Peyer's patch (tissue), 4 donors: Measurements from ENCODE around the gene TRABD2A. TPM values are rescaled to one million over a fixed set of nuclear protein-coding genes. Genes with fewer than 3 reads are reported as not detected.

ENCODE experiments used
- DNase-seq, 3 donors: peaks; one replicate each; pipeline ENCODE4 v3.0.0-alpha.2; 2017 to 2019
- H3K27ac ChIP-seq, 4 donors: fragments of 200-600 bp; sonication (generic); one replicate each; pipeline ENCODE4 v1.5.1; 2016 to 2019
- H3K27me3 ChIP-seq, 2 donors: fragments of 200-600 bp; sonication (generic); one replicate each; pipeline ENCODE4 v1.5.1; 2019
- H3K36me3 ChIP-seq, 3 donors: fragments of 200-600 bp; sonication (generic); one replicate each; pipeline ENCODE4 v1.5.1; 2016 to 2019
- H3K4me1 ChIP-seq, 4 donors: fragments of 200-600 bp; sonication (generic); one replicate each; pipeline ENCODE4 v1.5.1; 2016 to 2019
- H3K4me3 ChIP-seq, 4 donors: fragments of 200-600 bp; sonication (generic); 1 replicate in 3 of 4; 2 replicates in 1 of 4; pipeline ENCODE4 v1.5.1; 2016 to 2019; ENCODE audit warnings: mild to moderate bottlenecking in 1 of 4
- H3K9me3 ChIP-seq, 4 donors: fragments of 200-600 bp; sonication (generic); one replicate each; pipeline ENCODE4 v1.5.1; 2016 to 2019; ENCODE audit warnings: mild to moderate bottlenecking in 1 of 4
- CTCF ChIP-seq, 6 experiments: fragments of 450-650 bp in 4 of 6; fragments of 200-600 bp in 2 of 6; sonication (generic) in 1 of 6; IDR thresholded peaks; one replicate each; pipeline ENCODE4 v1.5.1; 2017 to 2019; ENCODE audit warnings: antibody characterized with exemption in 6 of 6, mild to moderate bottlenecking in 3 of 6, moderate library complexity in 1 of 6
- POLR2A ChIP-seq, 2 donors: fragments of 450-650 bp; IDR thresholded peaks; one replicate each; pipeline ENCODE4 v1.5.1; 2017; ENCODE audit warnings: antibody characterized with exemption in 2 of 2, mild to moderate bottlenecking in 2 of 2, moderate library complexity in 2 of 2
- total RNA-seq, 4 donors: library from RNA; depleted of rRNA; stranded (reverse); fragments of >200 nt; gene quantifications; one replicate each; pipeline ENCODE4 v1.1.0, GENCODE V29; 2016

TRABD2A gene
- total RNA-seq, 4 donors from 2014 or later = 32.2 to 85.4 (median 55.0) TPM

GRCh38 chr2:84894758-84895520 lies 14.1 kb upstream of the TRABD2A start:
- no peaks in the 10 kb centered on the region for H3K27me3 ChIP-seq
- DNase-seq = peak in 2 of 3 donors; percentile 47 to 59
- H3K9me3 ChIP-seq = no peaks in the 10 kb centered on the region
- TF ChIP-seq CTCF (IDR thresholded peaks at IDR 0.05) (no peak), POLR2A (IDR thresholded peaks at IDR 0.05) (no peak)
- H3K27ac ChIP-seq = peak overlapping the region in 3 of 4 donors; percentile 4 to 76 (median 42)
- H3K36me3 ChIP-seq = no peaks in the 10 kb centered on the region
- peaks cover 3 to 26% (median 13%) of the 10 kb centered on the region in 4 donors for H3K4me1 ChIP-seq
- H3K4me3 ChIP-seq = no peak overlapping the region

GRCh38 chr2:84894131-84894586 lies 13.3 kb upstream of the TRABD2A start:
- peak overlapping the region in 2 of 4 donors; percentile 4 to 76 for H3K27ac ChIP-seq

GRCh38 chr2:84891355-84892010 lies 10.6 kb upstream of the TRABD2A start:
- no peaks in the 10 kb centered on the region for H3K9me3 ChIP-seq
- peaks cover 0 to 17% (median 11%) of the 10 kb centered on the region in 4 donors for H3K4me1 ChIP-seq
- H3K36me3 ChIP-seq = no peaks in the 10 kb centered on the region
- no peak overlapping the region for H3K27ac ChIP-seq
- no peaks in the 10 kb centered on the region for H3K27me3 ChIP-seq
- H3K4me3 ChIP-seq = no peak overlapping the region
- no peak for DNase-seq
- TF ChIP-seq CTCF (IDR thresholded peaks at IDR 0.05) (no peak), POLR2A (IDR thresholded peaks at IDR 0.05) (no peak)

More at GRCh38 chr2:84894131-84894586, 13.3 kb upstream of the TRABD2A start:
- Histone ChIP-seq H3K36me3 (no peaks in the 10 kb centered on the region), H3K27me3 (no peaks in the 10 kb centered on the region), H3K9me3 (no peaks in the 10 kb centered on the region), H3K4me3 (no peak overlapping the region), H3K4me1 (peaks cover 3 to 26% (median 14%) of the 10 kb centered on the region in 4 donors)
- no peak for TF ChIP-seq POLR2A (IDR thresholded peaks at IDR 0.05)
- TF ChIP-seq CTCF (IDR thresholded peaks at IDR 0.05) = no peak
- no peak for DNase-seq

- H3K4me3 ChIP-seq = peak overlapping the region; percentile 11 to 39 (median 26)
- H3K27ac ChIP-seq = peak overlapping the region; percentile 70 to 79 (median 74)
- TF ChIP-seq POLR2A (IDR thresholded peaks at IDR 0.05) = no peak
- TF ChIP-seq CTCF (IDR thresholded peaks at IDR 0.05) = no peak
Measured at GRCh38 chr2:84889332-84889731, 8.4 kb upstream of the TRABD2A start.

GRCh38 chr2:84888401-84889276 lies 7.8 kb upstream of the TRABD2A start:
- no peaks in the 10 kb centered on the region for H3K27me3 ChIP-seq
- no peaks in the 10 kb centered on the region for H3K36me3 ChIP-seq
- peaks cover 0 to 9% (median 3%) of the 10 kb centered on the region in 4 donors for H3K4me1 ChIP-seq
- TF ChIP-seq POLR2A (IDR thresholded peaks at IDR 0.05) = no peak
- no peak for TF ChIP-seq CTCF (IDR thresholded peaks at IDR 0.05)
- peak overlapping the region; percentile 70 to 79 (median 74) for H3K27ac ChIP-seq
- H3K9me3 ChIP-seq = no peaks in the 10 kb centered on the region
- H3K4me3 ChIP-seq = peak overlapping the region; percentile 11 to 39 (median 26)
- DNase-seq = peak in 2 of 3 donors; percentile 70 to 80

More at GRCh38 chr2:84889332-84889731, 8.4 kb upstream of the TRABD2A start:
- H3K4me1 ChIP-seq = peaks cover 0 to 14% (median 6%) of the 10 kb centered on the region in 4 donors
- H3K27me3 ChIP-seq = no peaks in the 10 kb centered on the region
- no peaks in the 10 kb centered on the region for H3K9me3 ChIP-seq
- no peak for DNase-seq
- no peaks in the 10 kb centered on the region for H3K36me3 ChIP-seq
